Liver (tissue), 9 donors: ENCODE measurements around the gene DNHD1. TPM values are rescaled to one million over a fixed set of nuclear protein-coding genes. Genes with fewer than 3 reads are reported as not detected.

Experiments
- DNase-seq: peaks from one replicate; pipeline ENCODE4 v3.0.0-alpha.2; 2017; ENCODE audit warnings: low spot score
- H3K27ac ChIP-seq, 2 donors: one replicate each; pipeline ENCODE4 v1.7.0; 2013; ENCODE audit warnings: inconsistent platforms in 2 of 2, low read length in 2 of 2, control low read depth in 1 of 2, low read depth in 1 of 2, mild to moderate bottlenecking in 1 of 2
- H3K27me3 ChIP-seq, 4 donors: one replicate each; pipeline versions ENCODE4 v1.6.1 to v1.7.0; 2013; ENCODE audit warnings: low read length in 3 of 4, inconsistent platforms in 1 of 4, mild to moderate bottlenecking in 1 of 4, moderate library complexity in 1 of 4; ENCODE audit not compliant: control insufficient read depth in 4 of 4, insufficient read depth in 4 of 4
- H3K36me3 ChIP-seq, 4 donors: one replicate each; pipeline versions ENCODE4 v1.6.1 to v1.7.0; 2013; ENCODE audit warnings: low read length in 3 of 4, mild to moderate bottlenecking in 3 of 4, low read depth in 1 of 4, moderate library complexity in 1 of 4; ENCODE audit not compliant: control insufficient read depth in 4 of 4, insufficient read depth in 3 of 4
- H3K4me1 ChIP-seq, 4 donors: one replicate each; pipeline versions ENCODE4 v1.6.1 to v1.7.0; 2013; ENCODE audit warnings: low read length in 3 of 4, mild to moderate bottlenecking in 3 of 4, moderate library complexity in 1 of 4; ENCODE audit not compliant: control insufficient read depth in 4 of 4, insufficient read depth in 4 of 4
- H3K4me3 ChIP-seq, 3 donors: one replicate each; pipeline versions ENCODE4 v1.6.1 to v1.7.0; 2013; ENCODE audit warnings: low read length in 3 of 3, control low read depth in 1 of 3, low read depth in 1 of 3, mild to moderate bottlenecking in 1 of 3
- H3K9ac ChIP-seq, 2 donors: one replicate each; pipeline ENCODE4 v1.7.0; 2013; ENCODE audit warnings: low read length in 2 of 2, mild to moderate bottlenecking in 2 of 2, moderate library complexity in 2 of 2, control low read depth in 1 of 2, low read depth in 1 of 2
- H3K9me3 ChIP-seq, 4 donors: one replicate each; pipeline versions ENCODE4 v1.6.1 to v1.7.0; 2013; ENCODE audit warnings: low read length in 3 of 4; ENCODE audit not compliant: control insufficient read depth in 4 of 4
- EGR1 ChIP-seq, 2 donors: IDR thresholded peaks; 2 replicates each; pipeline ENCODE4 v1.6.1; 2016 to 2018; ENCODE audit warnings: antibody characterized with exemption in 2 of 2, low read depth in 2 of 2
- FOXA1 ChIP-seq: IDR thresholded peaks from 2 replicates; pipeline ENCODE4 v1.6.1; 2016; ENCODE audit warnings: antibody characterized with exemption
- FOXA2 ChIP-seq: IDR thresholded peaks from 2 replicates; pipeline ENCODE4 v1.6.1; 2016; ENCODE audit warnings: antibody characterized with exemption
- HNF4A ChIP-seq, 2 donors: conservative IDR thresholded peaks; 2 replicates each; pipeline ENCODE4 v1.6.1; 2016; ENCODE audit warnings: antibody characterized with exemption in 2 of 2, mild to moderate bottlenecking in 2 of 2
- HNF4G ChIP-seq: IDR thresholded peaks from 2 replicates; pipeline ENCODE4 v1.6.1; 2016; ENCODE audit warnings: antibody characterized with exemption
- JUND ChIP-seq, 2 donors: IDR thresholded peaks; 2 replicates each; pipeline ENCODE4 v1.6.1; 2016; ENCODE audit warnings: antibody characterized with exemption in 2 of 2
- RXRA ChIP-seq, 2 donors: IDR thresholded peaks; 2 replicates each; pipeline ENCODE4 v1.6.1; 2017 to 2018; ENCODE audit warnings: antibody characterized with exemption in 2 of 2, mild to moderate bottlenecking in 1 of 2
- SP1 ChIP-seq: IDR thresholded peaks from 2 replicates; pipeline ENCODE4 v1.6.1; 2018; ENCODE audit warnings: antibody characterized with exemption, mild to moderate bottlenecking
- TAF1 ChIP-seq: conservative IDR thresholded peaks from 2 replicates; pipeline ENCODE4 v1.6.1; 2016; ENCODE audit warnings: antibody characterized with exemption, mild to moderate bottlenecking
- YY1 ChIP-seq: IDR thresholded peaks from 2 replicates; pipeline ENCODE4 v1.6.1; 2016; ENCODE audit warnings: antibody characterized with exemption, mild to moderate bottlenecking
- WGBS: extraction: QIAGEN DNeasy Blood & Tissue Kit; methylation state at CpG from one replicate; pipeline ENCODE4 v1.1.7; 2013; 5-methylcytosine and 5-hydroxymethylcytosine counted together
- polyA plus RNA-seq, 2 donors: library from polyadenylated mRNA; stranded (reverse) in 1 of 2; unstranded in 1 of 2; fragments of 200-250 nt in 1 of 2; fragments of >200 nt in 1 of 2; fragmentation: Nextera tagmentation in 1 of 2; extraction: Ambion mirVana in 1 of 2; gene quantifications; one replicate each; pipeline versions ENCODE4 v1.2.1 to v1.2.3, GENCODE V29; 2013 to 2015
- total RNA-seq, 2 donors: library from RNA; depleted of rRNA; stranded (reverse); fragments of >200 nt; gene quantifications; one replicate each; pipeline ENCODE4 v1.2.3, GENCODE V29; 2014
- TF ChIP-seq, protein P1 (sequence below): IDR thresholded peaks from 2 replicates; pipeline ENCODE4 v1.6.1; 2016; ENCODE audit warnings: antibody characterized with exemption
- TF ChIP-seq, protein P2 (sequence below): IDR thresholded peaks from 2 replicates; pipeline ENCODE4 v1.6.1; 2016; ENCODE audit warnings: antibody characterized with exemption
- TF ChIP-seq, protein P3 (sequence below): fragments of 150-350 bp; IDR thresholded peaks from 2 replicates; pipeline ENCODE4 v1.5.1; 2017; ENCODE audit warnings: improper control_type of control experiment, low read depth, low read length; ENCODE audit not compliant: missing input control
- TF ChIP-seq, protein P4 (sequence below): IDR thresholded peaks from 2 replicates; pipeline ENCODE4 v1.6.1; 2016; ENCODE audit warnings: antibody characterized with exemption
- TF ChIP-seq, protein P5 (sequence below): IDR thresholded peaks from 2 replicates; pipeline ENCODE4 v1.6.1; 2016; ENCODE audit warnings: antibody characterized with exemption, mild to moderate bottlenecking
- donor health status: healthy.
- donor health status: healthy.
- donor health status: healthy.
- donor health status: healthy.
- donor health status: healthy.

Gene DNHD1
- total and polyA plus RNA-seq, 4 donors = 2.1 to 23.6 (median 5.0) TPM

DNA sequence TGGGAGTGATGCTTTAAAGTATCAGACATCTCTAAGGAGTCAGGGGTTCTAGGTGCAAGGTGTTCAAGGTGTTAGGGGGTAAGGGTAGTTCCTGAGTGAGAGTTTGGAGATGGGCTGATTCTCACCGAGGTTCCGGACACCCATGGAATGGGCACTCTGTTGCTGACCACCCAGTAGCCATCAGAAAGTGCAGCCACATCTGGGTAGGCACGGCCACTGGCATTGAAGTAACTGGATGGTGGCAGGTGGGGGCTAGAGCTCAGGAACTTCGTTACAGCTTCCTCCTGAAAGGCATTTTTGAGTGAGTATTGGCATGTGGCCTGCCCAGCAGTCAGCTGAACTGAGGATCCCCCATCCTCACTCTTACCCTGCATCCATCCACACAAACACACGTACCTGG, 118.0 kb downstream of the DNHD1 start:
- H3K4me1 ChIP-seq = peaks cover 0 to 42% (median 25%) of the 10 kb centered on the region in 4 donors
- no peak overlapping the region for H3K9ac ChIP-seq
- DNase-seq = no peak
- H3K27ac ChIP-seq = no peak overlapping the region
- H3K4me3 ChIP-seq = no peak overlapping the region
- H3K27me3 ChIP-seq = no peaks in the 10 kb centered on the region
- peaks cover 7 to 21% (median 19%) of the 10 kb centered on the region in 4 donors for H3K36me3 ChIP-seq
- 96% methylated on average over 5 of the region's 5 CpGs for WGBS
- TF ChIP-seq TAF1 (no peak), SP1 (no peak), HNF4G (no peak), EGR1 (IDR thresholded peaks at IDR 0.05; ENCODE audit: low read depth in 2 of 2) (no peak), HNF4A (conservative IDR thresholded peaks at IDR 0.05) (no peak)
- TF ChIP-seq, protein P1, sequence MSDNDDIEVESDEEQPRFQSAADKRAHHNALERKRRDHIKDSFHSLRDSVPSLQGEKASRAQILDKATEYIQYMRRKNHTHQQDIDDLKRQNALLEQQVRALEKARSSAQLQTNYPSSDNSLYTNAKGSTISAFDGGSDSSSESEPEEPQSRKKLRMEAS = no peak
- H3K9me3 ChIP-seq = no peaks in the 10 kb centered on the region

DNA sequence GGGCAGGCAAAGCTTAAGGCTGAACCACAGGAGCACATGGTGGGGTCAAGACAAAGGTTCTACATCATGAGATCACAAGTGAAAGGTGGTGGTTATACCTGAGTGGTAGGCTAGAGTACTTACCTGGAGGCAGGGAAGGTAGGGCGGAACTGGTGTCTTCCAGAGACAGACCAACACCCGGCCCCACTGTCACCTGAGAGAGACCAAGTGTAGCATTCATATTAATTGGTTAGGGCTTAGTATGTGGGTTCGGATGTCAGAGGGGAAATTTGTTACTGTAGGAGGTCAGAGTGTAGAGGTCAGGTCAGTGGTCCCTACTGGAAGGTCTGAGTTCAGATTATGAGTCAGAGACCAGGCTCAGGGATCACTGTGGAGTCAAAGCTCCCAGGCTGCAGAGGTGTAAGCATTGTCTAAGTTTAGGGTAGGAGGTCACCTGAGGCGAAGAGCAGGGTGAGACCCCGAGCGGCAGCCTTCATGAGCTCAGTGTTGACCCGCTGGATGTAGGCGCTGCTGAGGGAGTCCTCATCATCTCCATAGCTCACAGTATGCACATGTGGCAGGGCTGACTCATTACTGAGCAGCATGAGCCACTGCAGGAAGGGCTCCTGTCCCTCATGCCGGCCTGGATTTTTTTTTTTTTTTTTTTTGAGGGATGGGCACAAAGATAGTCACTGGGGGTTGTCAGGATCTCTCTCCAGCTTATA, 119.0 kb downstream of the DNHD1 start:
- Histone ChIP-seq H3K9me3 (no peaks in the 10 kb centered on the region), H3K9ac (no peak overlapping the region), H3K4me1 (peaks cover 0 to 35% (median 22%) of the 10 kb centered on the region in 4 donors), H3K27me3 (no peaks in the 10 kb centered on the region), H3K4me3 (no peak overlapping the region), H3K36me3 (peaks cover 7 to 16% (median 10%) of the 10 kb centered on the region in 4 donors), H3K27ac (no peak overlapping the region)
- no peak for DNase-seq
- 98% methylated on average over 9 of the region's 9 CpGs for WGBS
- TF ChIP-seq TAF1 (no peak), YY1 (no peak), RXRA (IDR thresholded peaks at IDR 0.05) (no peak), FOXA2 (no peak), JUND (IDR thresholded peaks at IDR 0.05) (no peak), FOXA1 (no peak), HNF4A (conservative IDR thresholded peaks at IDR 0.05) (no peak), EGR1 (IDR thresholded peaks at IDR 0.05; ENCODE audit: low read depth in 2 of 2) (no peak)
- TF ChIP-seq, protein P2, sequence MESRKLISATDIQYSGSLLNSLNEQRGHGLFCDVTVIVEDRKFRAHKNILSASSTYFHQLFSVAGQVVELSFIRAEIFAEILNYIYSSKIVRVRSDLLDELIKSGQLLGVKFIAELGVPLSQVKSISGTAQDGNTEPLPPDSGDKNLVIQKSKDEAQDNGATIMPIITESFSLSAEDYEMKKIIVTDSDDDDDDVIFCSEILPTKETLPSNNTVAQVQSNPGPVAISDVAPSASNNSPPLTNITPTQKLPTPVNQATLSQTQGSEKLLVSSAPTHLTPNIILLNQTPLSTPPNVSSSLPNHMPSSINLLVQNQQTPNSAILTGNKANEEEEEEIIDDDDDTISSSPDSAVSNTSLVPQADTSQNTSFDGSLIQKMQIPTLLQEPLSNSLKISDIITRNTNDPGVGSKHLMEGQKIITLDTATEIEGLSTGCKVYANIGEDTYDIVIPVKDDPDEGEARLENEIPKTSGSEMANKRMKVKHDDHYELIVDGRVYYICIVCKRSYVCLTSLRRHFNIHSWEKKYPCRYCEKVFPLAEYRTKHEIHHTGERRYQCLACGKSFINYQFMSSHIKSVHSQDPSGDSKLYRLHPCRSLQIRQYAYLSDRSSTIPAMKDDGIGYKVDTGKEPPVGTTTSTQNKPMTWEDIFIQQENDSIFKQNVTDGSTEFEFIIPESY = no peak
- TF ChIP-seq, protein P1 = no peak
- TF ChIP-seq, protein P3, sequence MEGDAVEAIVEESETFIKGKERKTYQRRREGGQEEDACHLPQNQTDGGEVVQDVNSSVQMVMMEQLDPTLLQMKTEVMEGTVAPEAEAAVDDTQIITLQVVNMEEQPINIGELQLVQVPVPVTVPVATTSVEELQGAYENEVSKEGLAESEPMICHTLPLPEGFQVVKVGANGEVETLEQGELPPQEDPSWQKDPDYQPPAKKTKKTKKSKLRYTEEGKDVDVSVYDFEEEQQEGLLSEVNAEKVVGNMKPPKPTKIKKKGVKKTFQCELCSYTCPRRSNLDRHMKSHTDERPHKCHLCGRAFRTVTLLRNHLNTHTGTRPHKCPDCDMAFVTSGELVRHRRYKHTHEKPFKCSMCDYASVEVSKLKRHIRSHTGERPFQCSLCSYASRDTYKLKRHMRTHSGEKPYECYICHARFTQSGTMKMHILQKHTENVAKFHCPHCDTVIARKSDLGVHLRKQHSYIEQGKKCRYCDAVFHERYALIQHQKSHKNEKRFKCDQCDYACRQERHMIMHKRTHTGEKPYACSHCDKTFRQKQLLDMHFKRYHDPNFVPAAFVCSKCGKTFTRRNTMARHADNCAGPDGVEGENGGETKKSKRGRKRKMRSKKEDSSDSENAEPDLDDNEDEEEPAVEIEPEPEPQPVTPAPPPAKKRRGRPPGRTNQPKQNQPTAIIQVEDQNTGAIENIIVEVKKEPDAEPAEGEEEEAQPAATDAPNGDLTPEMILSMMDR = no peak
- TF ChIP-seq, protein P4, sequence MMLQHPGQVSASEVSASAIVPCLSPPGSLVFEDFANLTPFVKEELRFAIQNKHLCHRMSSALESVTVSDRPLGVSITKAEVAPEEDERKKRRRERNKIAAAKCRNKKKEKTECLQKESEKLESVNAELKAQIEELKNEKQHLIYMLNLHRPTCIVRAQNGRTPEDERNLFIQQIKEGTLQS = no peak
- TF ChIP-seq, protein P5, sequence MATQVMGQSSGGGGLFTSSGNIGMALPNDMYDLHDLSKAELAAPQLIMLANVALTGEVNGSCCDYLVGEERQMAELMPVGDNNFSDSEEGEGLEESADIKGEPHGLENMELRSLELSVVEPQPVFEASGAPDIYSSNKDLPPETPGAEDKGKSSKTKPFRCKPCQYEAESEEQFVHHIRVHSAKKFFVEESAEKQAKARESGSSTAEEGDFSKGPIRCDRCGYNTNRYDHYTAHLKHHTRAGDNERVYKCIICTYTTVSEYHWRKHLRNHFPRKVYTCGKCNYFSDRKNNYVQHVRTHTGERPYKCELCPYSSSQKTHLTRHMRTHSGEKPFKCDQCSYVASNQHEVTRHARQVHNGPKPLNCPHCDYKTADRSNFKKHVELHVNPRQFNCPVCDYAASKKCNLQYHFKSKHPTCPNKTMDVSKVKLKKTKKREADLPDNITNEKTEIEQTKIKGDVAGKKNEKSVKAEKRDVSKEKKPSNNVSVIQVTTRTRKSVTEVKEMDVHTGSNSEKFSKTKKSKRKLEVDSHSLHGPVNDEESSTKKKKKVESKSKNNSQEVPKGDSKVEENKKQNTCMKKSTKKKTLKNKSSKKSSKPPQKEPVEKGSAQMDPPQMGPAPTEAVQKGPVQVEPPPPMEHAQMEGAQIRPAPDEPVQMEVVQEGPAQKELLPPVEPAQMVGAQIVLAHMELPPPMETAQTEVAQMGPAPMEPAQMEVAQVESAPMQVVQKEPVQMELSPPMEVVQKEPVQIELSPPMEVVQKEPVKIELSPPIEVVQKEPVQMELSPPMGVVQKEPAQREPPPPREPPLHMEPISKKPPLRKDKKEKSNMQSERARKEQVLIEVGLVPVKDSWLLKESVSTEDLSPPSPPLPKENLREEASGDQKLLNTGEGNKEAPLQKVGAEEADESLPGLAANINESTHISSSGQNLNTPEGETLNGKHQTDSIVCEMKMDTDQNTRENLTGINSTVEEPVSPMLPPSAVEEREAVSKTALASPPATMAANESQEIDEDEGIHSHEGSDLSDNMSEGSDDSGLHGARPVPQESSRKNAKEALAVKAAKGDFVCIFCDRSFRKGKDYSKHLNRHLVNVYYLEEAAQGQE = no peak
